ENCODE data around the gene CCNQ. TPM values are rescaled to one million over a fixed set of nuclear protein-coding genes. Genes with fewer than 3 reads are reported as not detected.

The CCNQ gene
- total and polyA plus RNA-seq, 2 donors (not counting 1 experiment from before 2014, with no cell fraction given): 31.8 to 66.0 TPM

- Histone ChIP-seq H4K20me1 (ENCODE audit: control insufficient read depth, insufficient read depth, low read length, poor library complexity, severe bottlenecking) (no peaks in the 10 kb centered on the region), H3K4me3 (ENCODE audit: control extremely low read depth in 1 of 5, extremely low read depth in 1 of 5, insufficient read depth in 1 of 5, low read depth in 2 of 5, low read length in 4 of 5) (no peak overlapping the region), H3K27ac (ENCODE audit: low read length in 2 of 2) (no peak overlapping the region), H2AFZ (ENCODE audit: insufficient read depth, low read depth, low read length, poor library complexity, severe bottlenecking) (no peak overlapping the region), H3K79me2 (ENCODE audit: control insufficient read depth, insufficient read depth, low read length) (no peaks in the 10 kb centered on the region), H3K4me1 (ENCODE audit: control insufficient read depth in 2 of 2, insufficient read depth in 2 of 2, low read length in 2 of 2) (peaks cover 0 to 8% of the 10 kb centered on the region in 2 donors), H3K36me3 (replicated peaks in 1 of 2; ENCODE audit: control extremely low read depth in 1 of 2, control insufficient read depth in 1 of 2, extremely low read depth in 1 of 2, insufficient read depth in 2 of 2, low read length in 1 of 2) (no peaks in the 10 kb centered on the region), H3K9me3 (ENCODE audit: control extremely low read depth in 1 of 3, control insufficient read depth in 2 of 3, insufficient read depth in 1 of 3, low read length in 2 of 3) (peaks cover 0 to 4% (median 0%) of the 10 kb centered on the region in 3 donors), H3K9ac (ENCODE audit: low read length) (no peak overlapping the region), H3K4me2 (replicated peaks; ENCODE audit: low read depth, low read length, poor library complexity, severe bottlenecking) (no peak overlapping the region), H3K27me3 (replicated peaks in 1 of 4; ENCODE audit: control extremely low read depth in 1 of 4, control insufficient read depth in 3 of 4, insufficient read depth in 4 of 4, low read length in 3 of 4) (peaks cover 0 to 3% (median 0%) of the 10 kb centered on the region in 4 experiments)
- intact Hi-C loops (cut with micrococcal nuclease): loop anchor here (5.0 kb wide), 1 partner anchor 32 kb away; the partner anchor contains the start of gene DUSP9
- Mint-ChIP-seq H3K4me1 (peaks cover 4% of the 10 kb centered on the region), H3K9me3 (ENCODE audit: insufficient read depth) (no peaks in the 10 kb centered on the region), H3K27ac (no peak overlapping the region), H3K27me3 (peaks cover 16% of the 10 kb centered on the region), H3K4me3 (no peak overlapping the region)
- TF ChIP-seq CTCF (IDR thresholded peaks at IDR 0.05): no peak
- no peak for TF ChIP-seq EZH2 (IDR thresholded peaks at IDR 0.05; ENCODE audit: borderline replicate concordance, insufficient read depth, low read depth, low read length, poor library complexity, severe bottlenecking)
- ChIA-PET CTCF (interaction anchor here (1.0 kb wide), 1 partner anchor 47 kb away, joined by 4 read pairs; no protein-coding TSS in a partner anchor), POLR2A (no interaction called here)
- ATAC-seq (ENCODE audit: low read depth) (no peak), DNase-seq (no peak)
- 75% methylated on average over 2 of the region's 6 CpGs for WGBS (ENCODE audit: insufficient coverage)
These were observed 15.9 kb upstream of the CCNQ start for GRCh38 chrX:153614818-153615217.

- no peak overlapping the region for H3K4me2 ChIP-seq (replicated peaks; ENCODE audit: low read depth, low read length, poor library complexity, severe bottlenecking)
- no peaks in the 10 kb centered on the region for H3K9me3 Mint-ChIP-seq (ENCODE audit: insufficient read depth)
- H3K79me2 ChIP-seq (ENCODE audit: control insufficient read depth, insufficient read depth, low read length): no peaks in the 10 kb centered on the region
- no peak overlapping the region for H3K4me3 ChIP-seq (ENCODE audit: control extremely low read depth in 1 of 5, extremely low read depth in 1 of 5, insufficient read depth in 1 of 5, low read depth in 2 of 5, low read length in 4 of 5)
- intact Hi-C loops (cut with micrococcal nuclease): loop anchor here (5.0 kb wide), 1 partner anchor 35 kb away; the partner anchor contains the start of gene DUSP9
- no peak overlapping the region for H2AFZ ChIP-seq (ENCODE audit: insufficient read depth, low read depth, low read length, poor library complexity, severe bottlenecking)
- peaks cover 16% of the 10 kb centered on the region for H3K27me3 Mint-ChIP-seq
- H3K4me1 ChIP-seq (ENCODE audit: control insufficient read depth in 2 of 2, insufficient read depth in 2 of 2, low read length in 2 of 2): peaks cover 0 to 15% of the 10 kb centered on the region in 2 donors
- peaks cover 0 to 5% (median 0%) of the 10 kb centered on the region in 4 experiments for H3K27me3 ChIP-seq (replicated peaks in 1 of 4; ENCODE audit: control extremely low read depth in 1 of 4, control insufficient read depth in 3 of 4, insufficient read depth in 4 of 4, low read length in 3 of 4)
- CTCF ChIA-PET: interaction anchor here (0.7 to 1.3 kb wide), 3 partner anchors 48 to 58 kb away, joined by 3 read pairs; no protein-coding TSS in a partner anchor
- no peak overlapping the region for H3K9ac ChIP-seq (ENCODE audit: low read length)
- peaks cover 10% of the 10 kb centered on the region for H3K4me1 Mint-ChIP-seq
- ATAC-seq (ENCODE audit: low read depth) (no peak), DNase-seq (no peak)
- no peaks in the 10 kb centered on the region for H4K20me1 ChIP-seq (ENCODE audit: control insufficient read depth, insufficient read depth, low read length, poor library complexity, severe bottlenecking)
- H3K36me3 ChIP-seq (replicated peaks in 1 of 2; ENCODE audit: control extremely low read depth in 1 of 2, control insufficient read depth in 1 of 2, extremely low read depth in 1 of 2, insufficient read depth in 2 of 2, low read length in 1 of 2): no peaks in the 10 kb centered on the region
- H3K27ac ChIP-seq (ENCODE audit: low read length in 2 of 2): no peak overlapping the region
- peaks cover 0 to 4% (median 0%) of the 10 kb centered on the region in 3 donors for H3K9me3 ChIP-seq (ENCODE audit: control extremely low read depth in 1 of 3, control insufficient read depth in 2 of 3, insufficient read depth in 1 of 3, low read length in 2 of 3)
- no CpG with 5 or more reads among the region's 10 CpGs for WGBS (ENCODE audit: insufficient coverage)
- H3K27ac Mint-ChIP-seq: no peak overlapping the region
- H3K4me3 Mint-ChIP-seq: no peak overlapping the region
- POLR2A ChIA-PET: interaction anchor here (0.7 kb wide), 1 partner anchor 26 kb away, joined by 6 read pairs; no protein-coding TSS in a partner anchor
- TF ChIP-seq CTCF (IDR thresholded peaks at IDR 0.05): no peak
- no peak for TF ChIP-seq EZH2 (IDR thresholded peaks at IDR 0.05; ENCODE audit: borderline replicate concordance, insufficient read depth, low read depth, low read length, poor library complexity, severe bottlenecking)
These were observed 13.5 kb upstream of the CCNQ start for GRCh38 chrX:153612413-153612812.
